Measurements from ENCODE around the gene KAT6B. TPM values are rescaled to one million over a fixed set of nuclear protein-coding genes. Genes with fewer than 3 reads are reported as not detected.
A peak's percentile ranks its signal among the peaks of the same experiment; 100 is the strongest.
"Not testable (repeated sequence)": the region's sequence is repeated elsewhere in the genome, so short reads cannot be mapped to it uniquely, and the experiment has no call there.

KAT6B gene
- total and polyA plus RNA-seq, 2 donors (not counting 1 experiment from before 2014, with no cell fraction given): 3.9 to 37.8 TPM

- Histone ChIP-seq H3K9ac (ENCODE audit: insufficient read depth, low read length) (no peak overlapping the region), H3K27me3 (ENCODE audit: control insufficient read depth, insufficient read depth, low read length) (no peaks in the 10 kb centered on the region), H3K79me2 (ENCODE audit: control insufficient read depth, insufficient read depth, low read length) (peaks cover 5% of the 10 kb centered on the region), H3K4me1 (ENCODE audit: control insufficient read depth, extremely low read depth, insufficient read depth, low read length) (peaks cover 5% of the 10 kb centered on the region), H3K27ac (ENCODE audit: insufficient read depth, low read length) (no peak overlapping the region), H2AFZ (ENCODE audit: low read length) (no peak overlapping the region), H3K4me2 (ENCODE audit: extremely low read depth, insufficient read depth, low read length) (no peak overlapping the region), H4K20me1 (ENCODE audit: control insufficient read depth, extremely low read depth, insufficient read depth, low read length) (no peaks in the 10 kb centered on the region), H3K36me3 (ENCODE audit: control insufficient read depth, insufficient read depth, low read length) (no peaks in the 10 kb centered on the region), H3K9me3 (ENCODE audit: control insufficient read depth, insufficient read depth, low read depth, low read length) (no peaks in the 10 kb centered on the region), H3K4me3 (replicated peaks in 1 of 4; ENCODE audit: control extremely low read depth in 1 of 4, insufficient read depth in 1 of 4, low read depth in 3 of 4, low read length in 4 of 4) (no peak overlapping the region)
- no peak for TF ChIP-seq EZH2 (IDR thresholded peaks at IDR 0.05; ENCODE audit: low read length, missing control alignments)
- TF ChIP-seq, protein P1, sequence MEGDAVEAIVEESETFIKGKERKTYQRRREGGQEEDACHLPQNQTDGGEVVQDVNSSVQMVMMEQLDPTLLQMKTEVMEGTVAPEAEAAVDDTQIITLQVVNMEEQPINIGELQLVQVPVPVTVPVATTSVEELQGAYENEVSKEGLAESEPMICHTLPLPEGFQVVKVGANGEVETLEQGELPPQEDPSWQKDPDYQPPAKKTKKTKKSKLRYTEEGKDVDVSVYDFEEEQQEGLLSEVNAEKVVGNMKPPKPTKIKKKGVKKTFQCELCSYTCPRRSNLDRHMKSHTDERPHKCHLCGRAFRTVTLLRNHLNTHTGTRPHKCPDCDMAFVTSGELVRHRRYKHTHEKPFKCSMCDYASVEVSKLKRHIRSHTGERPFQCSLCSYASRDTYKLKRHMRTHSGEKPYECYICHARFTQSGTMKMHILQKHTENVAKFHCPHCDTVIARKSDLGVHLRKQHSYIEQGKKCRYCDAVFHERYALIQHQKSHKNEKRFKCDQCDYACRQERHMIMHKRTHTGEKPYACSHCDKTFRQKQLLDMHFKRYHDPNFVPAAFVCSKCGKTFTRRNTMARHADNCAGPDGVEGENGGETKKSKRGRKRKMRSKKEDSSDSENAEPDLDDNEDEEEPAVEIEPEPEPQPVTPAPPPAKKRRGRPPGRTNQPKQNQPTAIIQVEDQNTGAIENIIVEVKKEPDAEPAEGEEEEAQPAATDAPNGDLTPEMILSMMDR (conservative IDR thresholded peaks at IDR 0.05 in 1 of 2, IDR thresholded peaks at IDR 0.05 in 1 of 2; ENCODE audit: low read depth in 1 of 2, low read length in 2 of 2): no peak
- DNase-seq (ENCODE audit: low read depth in 2 of 2): no peak
Measured at GRCh38 chr10:74874649-74875048, 48.2 kb downstream of the KAT6B start.

DNA sequence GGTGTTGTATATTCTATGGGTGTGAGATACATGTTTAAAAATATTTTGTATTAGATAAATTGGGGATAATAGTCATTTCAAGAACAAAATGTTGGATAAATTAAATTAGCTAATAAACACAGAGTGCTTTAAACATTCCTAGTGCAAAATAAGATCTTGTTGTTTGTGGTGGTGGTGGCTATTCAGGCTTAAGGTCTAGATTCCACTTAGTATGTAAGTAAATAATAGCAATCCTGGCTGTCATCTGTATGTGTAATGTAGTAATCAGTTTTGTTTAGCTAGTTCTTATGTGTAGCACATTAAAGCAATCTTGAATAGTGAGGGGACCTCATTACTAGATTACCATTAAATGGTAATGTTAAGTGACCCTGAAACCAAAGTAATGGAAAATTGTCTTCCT, 48.7 kb downstream of the KAT6B start:
- H3K9ac ChIP-seq (ENCODE audit: insufficient read depth, low read length): no peak overlapping the region
- TF ChIP-seq EZH2 (IDR thresholded peaks at IDR 0.05; ENCODE audit: low read length, missing control alignments): no peak
- H2AFZ ChIP-seq (ENCODE audit: low read length): no peak overlapping the region
- H3K4me2 ChIP-seq (ENCODE audit: extremely low read depth, insufficient read depth, low read length): no peak overlapping the region
- peaks cover 5% of the 10 kb centered on the region for H3K79me2 ChIP-seq (ENCODE audit: control insufficient read depth, insufficient read depth, low read length)
- H3K27me3 ChIP-seq (ENCODE audit: control insufficient read depth, insufficient read depth, low read length): no peaks in the 10 kb centered on the region
- H4K20me1 ChIP-seq (ENCODE audit: control insufficient read depth, extremely low read depth, insufficient read depth, low read length): no peaks in the 10 kb centered on the region
- no peaks in the 10 kb centered on the region for H3K36me3 ChIP-seq (ENCODE audit: control insufficient read depth, insufficient read depth, low read length)
- H3K4me1 ChIP-seq (ENCODE audit: control insufficient read depth, extremely low read depth, insufficient read depth, low read length): peaks cover 5% of the 10 kb centered on the region
- H3K27ac ChIP-seq (ENCODE audit: insufficient read depth, low read length): no peak overlapping the region
- no peaks in the 10 kb centered on the region for H3K9me3 ChIP-seq (ENCODE audit: control insufficient read depth, insufficient read depth, low read depth, low read length)
- no peak for DNase-seq (ENCODE audit: low read depth in 2 of 2)
- H3K4me3 ChIP-seq (replicated peaks in 1 of 4; ENCODE audit: control extremely low read depth in 1 of 4, insufficient read depth in 1 of 4, low read depth in 3 of 4, low read length in 4 of 4): no peak overlapping the region

DNA sequence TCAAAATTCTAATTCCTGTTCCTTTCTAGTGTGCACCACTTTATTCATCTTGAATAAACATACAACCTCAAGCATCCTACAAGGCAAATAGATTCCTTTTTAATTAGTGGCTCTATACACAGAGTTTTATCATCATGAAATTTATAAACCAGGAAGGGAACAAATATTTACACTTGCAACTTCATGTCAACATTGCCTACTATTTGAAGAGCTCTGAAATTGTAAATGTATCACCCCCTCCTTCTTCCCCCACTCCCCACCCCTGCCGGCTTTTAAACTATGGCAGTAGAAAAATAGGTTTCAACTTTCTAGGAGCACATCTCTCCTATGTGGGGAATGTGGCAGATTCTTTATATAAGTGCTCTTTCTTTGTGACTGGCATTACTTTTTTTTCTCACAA, 49.6 kb downstream of the KAT6B start:
- no peak overlapping the region for H3K4me3 ChIP-seq (replicated peaks in 1 of 4; ENCODE audit: control extremely low read depth in 1 of 4, insufficient read depth in 1 of 4, low read depth in 3 of 4, low read length in 4 of 4)
- H3K27me3 ChIP-seq (ENCODE audit: control insufficient read depth, insufficient read depth, low read length): no peaks in the 10 kb centered on the region
- H3K4me2 ChIP-seq (ENCODE audit: extremely low read depth, insufficient read depth, low read length): peak overlapping the region; percentile 19
- H3K4me1 ChIP-seq (ENCODE audit: control insufficient read depth, extremely low read depth, insufficient read depth, low read length): peaks cover 5% of the 10 kb centered on the region
- H3K79me2 ChIP-seq (ENCODE audit: control insufficient read depth, insufficient read depth, low read length): peaks cover 6% of the 10 kb centered on the region
- H2AFZ ChIP-seq (ENCODE audit: low read length): no peak overlapping the region
- TF ChIP-seq, protein P1 (conservative IDR thresholded peaks at IDR 0.05 in 1 of 2, IDR thresholded peaks at IDR 0.05 in 1 of 2; ENCODE audit: low read depth in 1 of 2, low read length in 2 of 2): no peak
- TF ChIP-seq EZH2 (IDR thresholded peaks at IDR 0.05; ENCODE audit: low read length, missing control alignments): no peak
- H4K20me1 ChIP-seq (ENCODE audit: control insufficient read depth, extremely low read depth, insufficient read depth, low read length): no peaks in the 10 kb centered on the region
- H3K27ac ChIP-seq (ENCODE audit: insufficient read depth, low read length): no peak overlapping the region
- H3K9ac ChIP-seq (ENCODE audit: insufficient read depth, low read length): no peak overlapping the region
- no peaks in the 10 kb centered on the region for H3K36me3 ChIP-seq (ENCODE audit: control insufficient read depth, insufficient read depth, low read length)
- no peaks in the 10 kb centered on the region for H3K9me3 ChIP-seq (ENCODE audit: control insufficient read depth, insufficient read depth, low read depth, low read length)
- DNase-seq (ENCODE audit: low read depth in 2 of 2): no peak

- not testable (repeated sequence) for H3K36me3 ChIP-seq (ENCODE audit: control insufficient read depth, insufficient read depth, low read length); H4K20me1 ChIP-seq (ENCODE audit: control insufficient read depth, extremely low read depth, insufficient read depth, low read length); H2AFZ ChIP-seq (ENCODE audit: low read length); H3K79me2 ChIP-seq (ENCODE audit: control insufficient read depth, insufficient read depth, low read length); H3K9me3 ChIP-seq (ENCODE audit: control insufficient read depth, insufficient read depth, low read depth, low read length); H3K4me3 ChIP-seq (replicated peaks in 1 of 4; ENCODE audit: control extremely low read depth in 1 of 4, insufficient read depth in 1 of 4, low read depth in 3 of 4, low read length in 4 of 4); DNase-seq (ENCODE audit: low read depth in 2 of 2); H3K4me2 ChIP-seq (ENCODE audit: extremely low read depth, insufficient read depth, low read length); H3K9ac ChIP-seq (ENCODE audit: insufficient read depth, low read length); H3K4me1 ChIP-seq (ENCODE audit: control insufficient read depth, extremely low read depth, insufficient read depth, low read length); H3K27me3 ChIP-seq (ENCODE audit: control insufficient read depth, insufficient read depth, low read length); H3K27ac ChIP-seq (ENCODE audit: insufficient read depth, low read length)
Measured at GRCh38 chr10:74877054-74877453, 50.7 kb downstream of the KAT6B start.

Data from fibroblast of lung (primary cell).